Measurements from ENCODE around the gene TBX21.

TBX21 gene

DNA sequence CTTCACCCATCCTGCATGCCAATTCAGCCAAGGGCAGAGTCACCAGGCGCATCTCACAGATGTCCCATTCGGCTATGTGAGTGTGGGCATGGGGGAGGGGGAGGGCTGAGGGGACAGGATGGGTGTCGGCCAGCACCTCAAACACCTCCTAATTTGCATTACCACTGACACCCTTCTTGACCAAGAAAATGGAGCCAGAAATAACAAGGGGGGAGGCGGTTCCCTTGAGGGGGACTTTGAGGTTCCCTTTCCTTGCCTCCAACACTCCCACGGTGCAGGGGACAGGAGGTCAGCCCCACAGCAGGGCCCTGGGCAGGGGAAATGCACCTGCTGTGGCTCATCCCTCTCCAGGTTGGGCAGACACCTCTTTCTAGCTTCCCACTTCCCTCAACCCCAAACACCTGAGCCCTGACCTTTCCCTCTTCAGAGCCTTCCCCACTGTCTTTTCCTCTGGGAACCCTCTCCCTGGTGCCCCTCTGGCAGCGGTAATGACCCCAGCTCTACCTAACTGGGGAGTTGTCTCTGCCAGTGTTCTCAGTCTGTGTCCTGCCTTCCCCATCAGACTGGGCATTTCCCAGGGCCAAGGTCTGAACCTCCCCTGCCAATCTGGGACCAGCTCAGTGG, 18.2 kb upstream of the TBX21 start:
- no peak for DNase-seq

DNA sequence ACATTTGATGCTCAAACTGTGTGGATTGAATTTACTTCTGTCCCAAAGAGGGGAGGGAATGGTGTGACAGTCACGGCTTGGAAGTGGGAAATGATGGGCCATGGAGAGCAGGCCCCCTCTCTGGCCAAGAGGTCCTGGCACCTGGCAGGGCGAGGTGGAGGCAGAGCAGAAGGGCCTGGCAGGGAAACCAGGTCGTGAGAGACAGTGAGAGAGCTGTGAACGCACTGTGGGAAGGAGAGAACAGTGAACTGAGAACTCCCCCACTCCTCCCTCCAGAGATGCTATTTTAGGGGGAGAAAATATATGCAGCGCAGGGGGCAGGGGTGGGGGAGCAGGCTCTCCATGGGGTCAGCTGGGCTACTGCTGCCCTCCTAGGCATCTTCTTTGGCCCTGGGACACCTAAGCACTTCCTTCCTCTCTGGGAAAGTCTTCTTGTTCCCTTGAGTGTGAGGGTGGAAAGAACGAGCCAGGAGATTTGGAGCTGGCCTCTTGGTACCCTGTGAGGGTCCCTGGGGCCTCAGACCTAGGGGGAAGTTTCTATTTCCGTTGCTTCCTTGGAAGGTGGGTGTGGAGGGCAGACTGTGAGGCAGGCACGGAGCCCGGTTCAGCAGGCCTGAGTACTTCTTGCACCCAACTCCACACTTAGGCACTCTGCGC, 17.2 kb upstream of the TBX21 start:
- DNase-seq: no peak

DNA sequence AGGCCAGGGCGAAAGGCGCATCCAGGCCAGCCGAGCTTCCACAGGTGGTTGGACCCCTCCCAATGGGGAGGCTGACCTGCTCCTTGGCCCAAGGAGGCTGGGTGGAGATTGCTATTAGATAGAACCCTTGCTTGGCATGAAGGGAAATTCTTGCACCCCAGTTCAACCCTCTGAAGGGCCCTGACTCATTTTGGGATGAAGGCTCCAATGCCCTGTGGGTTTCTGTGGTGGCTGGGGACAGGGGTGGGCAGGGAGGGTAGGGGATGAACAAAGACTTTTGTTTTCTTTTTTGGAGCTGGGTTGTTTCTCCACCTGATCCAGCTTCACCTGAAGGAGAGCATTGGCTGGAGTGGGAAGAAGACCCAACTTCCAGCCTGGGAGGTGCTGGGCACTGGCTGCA, 16.7 kb upstream of the TBX21 start:
- no peak for DNase-seq

GRCh38 chr17:47717261-47717697, 15.8 kb upstream of the TBX21 start:
- DNase-seq: peak; percentile 59

DNA sequence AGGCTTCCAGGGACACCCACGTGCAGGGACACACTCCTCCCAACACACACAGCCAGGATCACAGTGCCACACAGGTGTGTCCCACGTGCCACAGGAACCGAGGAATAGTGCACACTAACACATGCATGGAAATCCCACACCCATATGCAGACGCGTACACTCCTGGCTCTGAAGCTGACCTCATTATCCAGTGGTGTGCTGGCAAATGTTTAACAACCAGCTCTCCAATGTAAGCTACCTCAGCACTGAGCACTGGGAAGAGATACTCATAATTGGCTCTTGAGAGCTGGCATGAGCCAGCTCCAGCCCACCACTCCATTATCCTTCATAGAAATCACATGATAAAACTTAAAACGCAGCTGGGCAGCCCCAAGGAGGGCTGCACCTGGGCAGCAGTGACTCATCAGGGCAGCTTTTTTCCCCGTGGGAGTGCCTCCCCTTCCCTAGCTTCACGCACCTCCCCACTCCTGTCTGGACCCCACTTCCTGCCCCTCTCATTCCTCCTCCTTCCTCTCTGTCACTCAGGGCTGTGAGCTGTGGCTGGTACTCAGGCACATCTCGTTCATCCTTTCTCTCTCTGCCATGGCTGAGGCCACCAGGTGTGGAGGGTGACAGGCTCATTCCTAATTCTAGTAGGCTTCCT, 14.9 kb upstream of the TBX21 start:
- DNase-seq: no peak

DNA sequence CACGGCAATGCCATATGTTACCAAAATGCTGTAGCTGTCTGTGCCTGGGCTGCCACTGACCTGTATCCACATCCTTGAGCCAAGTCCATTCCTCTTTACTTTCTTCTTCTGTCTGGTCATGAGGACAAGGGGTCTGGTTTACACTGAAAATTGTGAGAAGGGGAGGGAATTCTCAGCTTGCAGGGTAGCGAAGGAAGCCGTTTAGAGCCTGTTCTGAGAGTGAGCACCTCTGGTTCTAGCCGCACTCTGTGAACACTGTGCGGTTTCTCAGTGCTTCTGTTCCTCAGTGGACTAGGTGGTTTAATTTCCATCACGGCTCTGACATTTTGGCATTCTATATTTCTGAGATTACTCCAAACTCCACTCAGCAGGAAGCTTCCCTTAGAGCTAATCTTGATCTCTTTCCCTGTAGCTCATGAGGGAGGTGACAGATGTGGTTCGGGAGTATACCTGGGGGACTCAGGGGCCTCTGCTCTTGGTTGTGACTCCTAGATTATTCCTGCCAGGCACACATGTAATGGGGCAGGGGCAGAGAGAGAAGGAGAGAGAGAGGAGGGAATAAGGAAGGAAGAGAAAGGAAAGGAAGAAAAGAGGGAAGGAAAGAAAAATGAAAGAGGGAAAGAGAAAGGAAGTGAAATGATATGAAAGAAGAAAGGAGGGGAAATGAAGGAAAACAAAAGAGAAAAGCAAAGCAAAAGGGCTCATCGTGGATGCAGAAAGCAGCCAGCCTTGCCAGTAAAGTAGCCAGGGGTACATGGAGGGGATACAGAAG, 14.2 kb upstream of the TBX21 start:
- DNase-seq: no peak

DNA sequence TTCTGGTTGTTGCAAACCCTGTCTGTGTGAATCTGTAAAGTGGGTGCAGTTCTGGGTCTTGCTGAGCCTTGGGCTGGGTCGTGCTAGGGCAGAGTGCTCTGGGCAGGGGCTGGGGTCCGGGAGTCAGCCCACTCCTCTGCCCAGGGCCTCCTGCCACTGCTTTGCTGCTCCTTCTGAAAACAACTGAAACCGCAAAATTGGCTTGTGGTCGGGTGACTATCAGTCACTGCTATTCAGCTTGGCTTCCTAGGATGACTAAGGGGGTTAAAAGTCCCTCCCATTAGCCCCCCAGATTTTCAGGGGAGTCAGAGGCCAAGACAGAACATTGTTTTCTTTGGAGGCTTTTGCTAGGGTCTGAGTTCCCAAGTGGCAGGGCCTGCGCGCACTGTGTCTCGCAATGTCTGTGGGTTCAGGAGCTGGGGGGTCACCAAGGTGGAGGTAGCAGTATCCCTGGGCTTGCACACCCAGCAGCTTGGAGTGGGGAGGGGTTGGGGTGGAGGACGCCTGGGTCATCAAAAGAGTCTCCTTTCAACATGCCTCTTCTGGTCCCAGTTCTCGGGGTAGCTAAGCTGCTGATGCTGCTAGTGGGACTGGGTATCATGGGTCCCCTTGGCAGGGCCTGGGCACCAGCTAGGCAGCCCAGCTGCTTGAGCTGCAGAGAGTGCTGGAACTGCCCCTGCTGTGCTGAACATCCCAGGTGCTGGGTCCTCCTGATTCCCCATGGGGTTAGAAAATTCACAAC, 13.5 kb upstream of the TBX21 start:
- DNase-seq: peak; percentile 90

DNA sequence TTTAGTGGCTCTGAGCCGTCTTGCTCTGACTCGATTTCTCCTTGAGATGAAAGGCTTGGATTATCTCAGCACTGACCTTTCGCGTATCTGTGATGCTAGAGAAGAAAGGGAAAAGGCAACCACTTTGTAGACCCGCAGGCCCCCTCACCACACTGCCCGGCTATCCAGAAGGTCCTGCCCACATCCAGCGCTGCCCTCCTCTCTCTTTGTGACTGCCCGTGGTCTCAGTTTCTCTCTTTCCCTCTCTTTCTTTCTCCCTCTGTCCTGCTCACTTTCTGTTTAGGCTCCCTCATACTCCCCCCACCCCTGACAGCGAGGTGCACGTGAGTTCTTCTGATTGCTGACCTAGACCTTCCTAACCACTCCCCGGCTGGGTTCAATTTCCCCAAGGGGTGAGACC, 12.8 kb upstream of the TBX21 start:
- DNase-seq: no peak

- peak; percentile 99 for DNase-seq
These were observed 12.1 kb upstream of the TBX21 start for GRCh38 chr17:47720754-47721533.

DNA sequence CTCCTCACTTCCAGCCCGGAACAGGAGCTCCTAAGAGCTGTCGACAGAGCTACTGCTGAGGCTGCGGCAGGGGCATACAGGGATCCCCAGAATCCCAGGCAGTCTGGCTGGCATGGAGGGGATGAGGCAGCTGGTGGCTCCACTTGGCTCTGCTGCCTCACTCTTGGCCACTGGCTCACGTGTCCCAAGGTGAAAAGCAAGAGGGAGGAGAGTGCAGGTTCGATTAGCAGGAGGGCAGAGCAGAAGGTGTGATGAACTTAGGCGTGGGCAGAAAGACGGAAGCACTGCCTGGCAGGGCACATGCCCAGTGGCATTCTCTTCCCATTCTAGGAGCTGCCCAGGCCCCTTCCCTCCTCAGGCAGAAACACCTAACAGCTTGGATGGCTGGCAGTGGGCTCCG, 11.3 kb upstream of the TBX21 start:
- no peak for DNase-seq

- DNase-seq: no peak
These were observed 8.3 kb upstream of the TBX21 start for GRCh38 chr17:47724705-47725104.

DNA sequence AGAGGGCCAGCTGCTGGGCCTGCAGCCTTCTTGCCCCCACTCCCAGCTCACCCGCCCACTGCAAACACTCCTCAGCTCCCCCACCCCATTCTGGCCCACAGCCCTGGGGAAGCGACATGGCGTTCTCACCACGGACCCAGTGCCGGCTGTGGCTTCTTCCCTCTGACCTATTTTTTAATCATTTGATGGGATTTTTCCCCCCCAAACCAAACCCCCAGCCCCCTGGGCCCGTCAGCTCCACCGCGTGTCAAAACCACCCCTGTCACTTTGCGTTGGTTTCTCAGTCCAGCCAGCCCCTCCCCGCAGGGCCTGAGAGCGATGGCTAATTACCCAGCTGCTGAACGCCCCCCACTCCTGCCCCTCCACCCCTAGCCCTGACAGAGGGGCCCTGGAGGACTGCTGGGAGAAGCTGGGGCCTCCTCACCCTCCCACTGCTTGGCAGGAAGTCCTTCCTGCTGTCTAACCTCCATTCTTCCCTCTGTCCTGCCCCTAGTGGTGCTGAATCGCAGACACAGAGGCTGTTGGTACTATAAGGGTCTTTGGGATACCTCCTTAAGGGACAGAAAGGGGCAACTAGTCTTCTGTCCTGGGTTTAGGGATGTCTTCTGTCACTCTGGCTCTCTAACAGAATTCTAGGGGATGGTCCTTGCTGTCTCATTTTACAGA, 7.5 kb upstream of the TBX21 start:
- no peak for DNase-seq

GRCh38 chr17:47726796-47727703, 6.0 kb upstream of the TBX21 start:
- DNase-seq: no peak

DNA sequence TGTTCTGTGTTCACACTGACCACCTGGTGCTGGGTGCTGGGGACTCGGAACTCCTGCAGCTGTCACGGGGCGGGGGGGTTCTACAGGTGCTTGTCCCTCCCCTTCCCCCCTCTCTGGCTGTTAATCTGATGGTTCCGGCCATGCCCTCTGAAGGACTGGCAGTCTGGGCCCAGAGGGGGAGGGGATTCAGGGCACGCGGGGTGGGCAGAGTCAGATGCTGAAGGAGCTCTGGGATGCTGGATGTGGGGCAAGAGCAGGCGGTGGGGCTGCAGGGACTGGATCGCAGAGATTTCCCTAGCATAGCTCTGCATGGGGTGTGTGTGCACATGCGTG, 5.4 kb upstream of the TBX21 start:
- DNase-seq: no peak

GRCh38 chr17:47728214-47728877, 4.7 kb upstream of the TBX21 start:
- DNase-seq: no peak

DNA sequence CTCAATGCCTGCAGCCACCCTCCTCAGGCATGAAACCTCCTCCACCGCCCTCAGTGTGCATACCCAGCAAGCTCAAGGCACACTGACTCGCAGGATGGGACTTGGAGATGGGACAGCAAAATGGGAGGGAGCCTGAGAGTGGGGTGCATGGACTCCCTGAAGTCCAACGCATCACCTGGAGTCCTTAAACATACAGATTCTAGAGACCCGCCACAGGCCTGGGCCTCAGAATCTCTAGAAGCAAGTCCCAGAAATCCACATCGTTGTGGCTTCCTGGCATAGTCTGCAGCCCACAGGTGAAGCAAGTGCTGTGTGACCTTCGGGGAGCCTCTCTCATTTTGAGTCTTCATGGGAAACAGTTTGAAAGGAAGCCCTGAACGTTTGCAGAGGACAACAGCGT, 3.6 kb upstream of the TBX21 start:
- no peak for DNase-seq

- DNase-seq: no peak
These were observed 2.4 kb upstream of the TBX21 start for GRCh38 chr17:47730681-47731080.

GRCh38 chr17:47731396-47731795, 1.6 kb upstream of the TBX21 start:
- no peak for DNase-seq

- DNase-seq: no peak
These were observed 513 bp upstream of the TBX21 start for GRCh38 chr17:47732399-47733046.
